ENCODE data around the gene RNF145.

DNA sequence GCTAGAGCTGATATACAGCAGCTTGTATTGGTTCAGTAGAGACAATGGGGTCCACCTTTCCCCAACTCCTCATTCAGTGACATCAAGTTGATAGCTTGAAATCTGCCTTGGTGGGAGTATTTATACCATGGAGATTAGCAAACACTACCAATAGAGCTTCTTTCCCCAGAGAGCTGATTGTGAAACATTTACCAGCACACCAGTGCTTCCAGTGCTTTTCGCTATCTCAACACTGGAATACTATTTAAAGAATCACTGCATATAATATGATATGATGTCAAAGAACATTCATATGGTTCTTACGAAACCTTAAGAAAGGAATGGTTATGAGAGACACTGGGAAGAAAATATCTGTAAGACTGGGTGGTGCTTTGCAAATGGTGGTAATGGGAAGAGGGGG lies 21.8 kb upstream of the RNF145 start:
- TF ChIP-seq ELF4 (IDR thresholded peaks at IDR 0.05) (no peak), ARNT (IDR thresholded peaks at IDR 0.05) (no peak), CTBP1 (IDR thresholded peaks at IDR 0.05; ENCODE audit: borderline replicate concordance) (no peak), SUZ12 (IDR thresholded peaks at IDR 0.05) (no peak), FOXM1 (IDR thresholded peaks at IDR 0.05; ENCODE audit: borderline replicate concordance) (no peak), BHLHE40 (IDR thresholded peaks at IDR 0.05; ENCODE audit: borderline replicate concordance) (no peak), FOXK2 (IDR thresholded peaks at IDR 0.05) (no peak), FOXA1 (IDR thresholded peaks at IDR 0.05) (no peak), TARDBP (IDR thresholded peaks at IDR 0.05) (no peak), SP1 (IDR thresholded peaks at IDR 0.05) (no peak), NFRKB (IDR thresholded peaks at IDR 0.05) (no peak), LEF1 (IDR thresholded peaks at IDR 0.05; ENCODE audit: borderline replicate concordance) (no peak)

All from HEK293T (cell line).